Medulla oblongata (tissue), 1 donor: Measurements from ENCODE around the gene WASHC2C.
"Not testable (repeated sequence)": the region's sequence is repeated elsewhere in the genome, so short reads cannot be mapped to it uniquely, and the experiment has no call there.

ENCODE experiments used
- DNase-seq: peaks from one replicate; pipeline ENCODE4 v3.0.0-alpha.2; 2015; ENCODE audit errors: extremely low spot score

The WASHC2C gene

DNA sequence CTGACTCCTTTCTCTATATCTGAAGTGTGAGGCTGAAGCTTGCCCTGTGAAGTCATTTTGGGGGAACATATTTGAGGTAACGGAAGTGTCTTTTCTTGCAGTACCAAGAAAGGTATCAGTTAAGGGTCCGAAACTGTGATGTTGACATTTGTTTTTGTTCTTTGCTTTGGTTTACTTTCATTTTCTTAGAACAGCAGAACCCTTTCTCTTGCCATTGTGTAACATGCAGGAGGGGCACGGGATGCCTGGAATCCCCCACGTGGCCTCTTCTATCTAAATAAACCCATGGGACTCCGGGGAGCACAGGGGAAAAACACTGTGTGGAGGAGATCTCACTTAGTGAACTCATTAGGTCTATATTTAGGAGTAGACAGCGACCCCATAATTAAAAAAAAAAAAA lies 34.6 kb downstream of the WASHC2C start:
- DNase-seq = not testable (repeated sequence)

DNA sequence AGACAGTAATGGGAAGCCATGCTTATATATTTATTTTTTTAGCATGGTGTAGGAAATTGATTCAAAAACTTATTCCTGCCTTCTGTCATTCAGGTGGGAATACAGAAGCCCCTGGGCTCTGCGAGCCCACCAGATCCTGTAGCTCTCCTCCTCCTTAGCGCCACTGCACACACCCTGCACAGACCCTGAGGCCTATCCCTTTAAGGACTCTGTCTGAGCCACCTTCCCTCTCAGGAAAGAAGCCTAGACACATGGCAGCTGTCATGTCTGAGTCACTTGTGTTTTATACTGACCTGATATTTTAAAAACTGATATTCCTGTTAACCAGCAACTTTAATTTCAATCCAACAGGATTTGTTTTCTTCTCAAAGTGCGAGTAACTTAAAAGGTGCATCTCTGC lies 36.0 kb downstream of the WASHC2C start:
- DNase-seq = not testable (repeated sequence)

DNA sequence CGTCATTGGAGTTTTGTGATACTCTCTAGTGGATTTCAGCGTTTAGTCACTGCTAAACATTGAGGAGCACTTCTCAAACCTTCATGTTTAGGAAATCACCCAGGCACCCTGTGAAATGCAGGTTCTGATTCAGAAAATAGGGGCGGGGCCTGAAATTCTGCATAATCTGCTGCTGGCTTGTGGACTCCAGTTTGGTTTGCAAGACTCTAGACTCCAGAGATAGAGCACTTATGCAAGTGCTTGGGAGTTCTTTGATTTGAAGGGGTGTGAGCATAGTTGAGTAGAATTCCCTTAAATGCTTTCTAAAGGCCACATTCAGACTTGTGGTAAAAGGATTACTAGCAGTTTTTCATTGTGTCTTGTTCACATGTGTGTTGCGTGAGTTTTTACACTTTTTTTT lies 41.3 kb downstream of the WASHC2C start:
- not testable (repeated sequence) for DNase-seq

DNA sequence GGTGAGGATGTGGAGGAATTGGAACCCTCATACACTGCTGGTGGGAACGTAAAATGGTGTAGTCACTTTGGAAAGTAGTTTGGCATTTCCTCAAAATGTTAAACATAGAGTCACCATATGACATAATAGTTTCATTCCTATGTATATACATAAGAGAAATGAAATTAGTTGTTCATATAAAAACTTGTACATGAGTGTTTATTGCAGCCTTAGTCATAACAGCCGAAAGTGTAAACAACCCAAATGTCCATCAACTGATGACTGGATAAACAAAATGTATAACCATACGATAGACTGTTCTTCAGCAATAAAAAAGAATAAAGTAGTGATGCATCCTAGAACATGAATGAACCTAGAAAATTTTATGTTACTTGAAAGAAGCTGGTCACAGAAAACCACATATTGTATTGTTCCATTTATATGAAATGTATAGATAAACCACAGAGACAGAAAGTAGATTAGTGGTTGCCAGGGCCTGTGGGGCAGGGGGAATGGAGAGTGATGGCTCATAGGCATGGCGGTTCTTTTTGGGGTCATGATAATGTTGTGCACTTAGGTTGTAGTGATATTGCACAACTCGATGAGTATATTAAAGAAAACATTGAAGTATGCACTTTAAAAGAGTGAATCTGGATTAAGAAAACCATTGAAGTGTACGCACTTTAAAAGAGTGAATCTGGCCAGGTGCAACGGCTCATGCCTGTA lies 44.8 kb downstream of the WASHC2C start:
- not testable (repeated sequence) for DNase-seq

DNA sequence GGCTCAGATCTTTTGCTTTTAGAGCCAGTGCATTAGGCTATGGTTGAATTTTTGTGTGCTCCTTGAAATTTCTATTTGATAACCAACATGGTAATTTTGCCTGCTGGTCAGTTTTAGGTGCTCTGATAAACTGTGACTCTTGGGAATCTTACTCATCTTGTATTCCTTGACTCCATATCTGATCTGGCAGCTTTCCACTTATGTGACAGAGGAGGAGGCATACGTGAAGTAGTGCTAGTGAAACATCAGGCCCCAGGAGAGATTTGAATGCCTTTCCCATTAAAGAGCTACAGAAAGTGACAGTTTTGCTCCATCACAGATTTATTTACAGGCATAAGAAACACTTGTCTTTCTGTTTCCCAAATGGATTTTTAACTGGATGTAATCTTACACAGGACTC lies 59.2 kb downstream of the WASHC2C start:
- not testable (repeated sequence) for DNase-seq

DNA sequence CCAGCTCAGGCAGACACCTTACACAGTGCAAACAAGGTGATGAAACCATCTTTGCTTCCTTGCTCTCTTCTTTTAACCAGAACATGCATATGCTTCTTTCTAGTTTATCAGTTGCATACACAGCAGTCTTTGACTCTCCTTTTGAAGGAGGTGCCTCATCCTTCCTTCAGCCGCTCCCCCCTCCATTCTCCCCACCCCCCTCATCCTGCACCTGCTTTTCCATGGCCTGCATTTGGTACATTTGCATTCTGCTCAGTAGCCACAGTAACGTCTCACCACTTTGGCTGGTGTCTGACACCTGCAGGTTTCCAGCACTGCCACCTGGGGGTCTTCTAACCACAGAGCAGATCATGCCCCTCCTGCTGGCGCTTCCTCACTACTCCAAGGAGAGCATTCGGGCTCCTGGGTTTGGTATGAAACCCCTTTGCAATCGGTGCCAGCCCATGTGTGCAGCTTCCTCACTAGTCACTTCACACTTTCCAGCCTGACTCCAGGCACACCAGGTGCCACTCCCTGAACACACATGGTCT lies 60.2 kb downstream of the WASHC2C start:
- DNase-seq = not testable (repeated sequence)

DNA sequence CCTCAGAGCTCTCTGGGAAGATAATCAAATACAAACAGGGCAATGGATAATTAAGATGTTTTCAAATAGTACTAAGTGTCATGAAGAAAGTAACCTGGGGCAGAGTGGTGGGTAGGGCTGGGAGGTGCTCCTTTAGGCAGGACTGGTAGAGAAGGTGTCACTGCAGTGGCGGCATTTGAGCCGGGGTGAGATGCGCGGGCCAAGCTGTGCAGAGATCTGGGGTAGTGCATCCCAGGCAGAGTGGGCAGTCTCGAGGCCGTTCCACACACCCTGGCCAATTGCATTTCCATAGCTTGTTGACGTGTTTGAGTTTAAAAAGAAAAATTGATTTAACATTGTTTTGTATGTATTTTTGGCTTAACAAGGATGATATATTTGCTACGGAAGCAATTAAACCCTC lies 62.9 kb downstream of the WASHC2C start:
- not testable (repeated sequence) for DNase-seq

DNA sequence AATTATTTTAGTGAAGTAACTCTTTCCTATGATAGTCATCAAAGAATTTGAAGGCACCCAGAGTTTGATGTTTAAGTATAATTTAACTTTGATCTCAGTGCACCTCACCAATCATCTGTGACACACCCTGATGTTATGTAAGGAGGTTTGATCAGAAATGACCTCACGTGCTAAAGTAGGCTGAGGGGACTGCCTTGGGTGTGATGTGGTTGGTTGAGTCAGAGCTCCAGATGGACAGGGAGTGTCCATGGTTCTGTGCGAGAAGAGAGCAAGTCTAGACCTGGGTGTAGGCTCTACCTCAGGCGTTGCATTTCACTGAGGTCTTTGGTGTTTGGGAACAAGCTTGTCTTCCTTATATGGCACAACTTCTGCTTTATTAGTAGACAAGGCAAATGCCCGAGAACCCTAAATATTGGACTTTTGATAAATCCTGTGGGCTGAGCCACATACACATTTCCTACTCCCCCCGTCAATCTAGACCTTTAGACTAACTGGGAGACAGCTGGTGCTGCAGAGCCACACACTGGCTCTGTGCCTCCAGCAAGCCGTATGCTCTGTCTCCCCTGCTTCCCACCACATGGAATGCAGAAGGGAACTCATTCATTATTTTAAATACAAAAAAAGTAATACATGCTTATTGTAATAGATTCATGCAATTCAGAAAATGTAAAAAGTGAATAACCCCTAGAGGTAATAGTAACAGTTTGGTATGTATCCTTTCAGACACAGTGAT lies 63.8 kb downstream of the WASHC2C start:
- DNase-seq = not testable (repeated sequence)

DNA sequence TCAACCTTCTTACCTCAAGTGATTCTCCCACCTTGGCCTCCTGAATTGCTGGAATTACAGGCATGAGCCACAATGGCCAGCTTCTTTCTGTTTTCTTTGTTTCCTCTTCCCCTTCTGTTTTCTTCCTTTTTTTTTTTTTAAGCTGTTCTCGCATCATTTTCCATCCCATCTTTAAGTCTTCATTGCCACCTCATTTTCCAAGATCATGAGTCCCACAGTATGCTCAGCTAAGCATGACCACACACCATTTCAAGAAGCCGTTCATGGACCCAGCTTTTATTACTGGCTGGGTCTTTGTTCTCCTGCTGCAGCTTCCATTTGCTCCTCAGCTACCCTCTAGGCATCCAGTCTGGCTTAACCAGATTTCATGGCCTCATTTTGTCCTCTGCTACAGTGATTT lies 67.7 kb downstream of the WASHC2C start:
- DNase-seq = not testable (repeated sequence)

DNA sequence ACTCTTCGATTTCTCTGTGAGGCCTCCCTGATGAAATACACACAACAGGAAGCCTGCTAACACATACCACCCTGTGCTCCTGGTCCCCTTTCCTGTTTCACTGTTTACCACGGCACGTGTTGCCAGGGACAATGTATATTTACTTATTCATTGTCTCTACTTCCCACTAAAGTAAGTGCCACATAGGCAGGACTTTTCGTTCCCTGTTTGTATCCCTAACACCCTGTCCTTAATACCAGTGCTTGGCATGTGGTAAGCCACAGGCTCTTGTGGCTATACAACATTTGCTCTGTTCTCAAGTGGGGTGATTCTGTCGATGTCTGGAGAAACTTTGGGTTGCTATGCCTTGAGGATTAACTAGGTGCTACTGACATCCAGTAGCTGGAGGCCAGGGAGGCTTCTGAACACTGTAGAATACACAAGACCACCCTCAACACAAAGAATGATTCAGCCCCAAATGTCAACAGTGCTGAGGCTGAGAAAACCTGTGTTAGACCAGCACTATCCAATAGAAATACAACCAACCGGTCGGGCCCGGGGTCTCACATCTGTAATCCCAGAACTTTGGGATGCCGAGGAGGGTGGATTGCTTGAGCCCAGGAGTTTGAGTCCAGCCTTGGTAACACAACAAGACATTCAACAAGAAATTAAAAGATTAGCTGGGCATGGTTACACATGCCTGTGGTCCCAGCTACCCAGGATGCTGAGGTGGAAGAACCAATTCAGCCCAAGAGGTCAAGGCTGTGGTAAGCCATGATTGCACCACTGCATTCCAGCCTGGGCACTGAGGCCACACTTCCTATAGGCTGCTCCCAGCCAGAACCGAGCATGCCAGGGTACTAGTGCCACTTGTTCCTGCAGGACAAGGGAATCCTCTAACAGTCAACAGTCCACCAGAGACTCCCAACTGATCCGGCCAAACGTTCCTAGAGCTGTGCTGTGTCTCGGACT lies 76.3 kb downstream of the WASHC2C start:
- not testable (repeated sequence) for DNase-seq

DNA sequence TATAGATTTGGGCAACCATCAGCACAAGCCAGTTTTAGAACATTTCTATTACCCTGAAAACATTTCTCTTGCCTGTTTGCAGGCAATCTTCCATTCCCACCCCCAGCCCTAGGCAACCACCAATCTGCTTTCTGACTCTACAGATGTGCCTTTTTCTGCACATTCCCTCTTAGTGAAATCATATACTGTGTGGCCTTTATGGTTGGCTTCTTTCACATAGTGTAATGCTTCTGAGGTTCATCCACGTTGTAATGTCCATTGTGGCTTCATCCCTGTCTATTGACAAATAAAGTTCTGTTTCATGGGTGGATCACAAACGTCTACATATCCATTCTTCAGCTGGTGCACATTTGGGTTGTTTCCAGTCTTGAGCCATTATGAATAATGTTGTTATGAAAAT lies 77.9 kb downstream of the WASHC2C start:
- not testable (repeated sequence) for DNase-seq

DNA sequence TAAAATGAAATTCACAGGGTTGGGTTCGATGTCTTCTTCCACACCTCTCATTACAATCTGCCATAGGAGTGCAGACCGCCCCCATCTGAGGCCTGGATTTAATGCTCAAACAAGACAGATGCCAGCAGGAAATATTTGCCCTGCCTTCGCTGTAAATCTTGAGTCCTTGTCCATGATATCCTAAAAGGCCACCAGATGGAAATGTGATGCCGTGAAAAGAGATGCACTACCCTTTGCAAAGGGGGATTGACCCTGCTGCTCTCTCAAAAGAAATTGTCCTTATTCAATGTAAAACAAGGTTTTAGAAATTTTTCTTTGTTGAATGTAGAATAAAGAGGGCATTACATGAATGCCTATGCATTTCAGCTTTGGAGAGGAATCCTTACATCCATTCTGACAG lies 82.8 kb downstream of the WASHC2C start:
- no peak for DNase-seq

DNA sequence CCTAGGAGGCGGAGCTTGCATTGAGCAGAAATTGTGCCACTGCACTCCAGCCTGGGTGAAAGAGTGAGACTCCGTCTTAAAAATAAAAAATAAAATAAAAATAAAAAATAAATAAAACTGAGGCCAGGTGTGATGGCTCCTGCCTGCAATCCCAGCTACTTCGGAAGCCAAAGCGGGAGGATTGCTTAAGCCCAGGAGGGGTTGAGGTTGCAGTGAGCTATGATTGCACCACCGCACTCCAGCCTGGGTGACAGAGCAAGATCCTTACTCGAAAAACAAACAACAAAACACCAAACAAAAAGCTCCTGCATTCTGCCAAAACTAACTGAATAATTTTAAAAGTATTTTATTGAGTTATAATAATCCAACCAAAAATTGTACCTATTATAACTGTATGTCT lies 84.0 kb downstream of the WASHC2C start:
- DNase-seq = no peak

DNA sequence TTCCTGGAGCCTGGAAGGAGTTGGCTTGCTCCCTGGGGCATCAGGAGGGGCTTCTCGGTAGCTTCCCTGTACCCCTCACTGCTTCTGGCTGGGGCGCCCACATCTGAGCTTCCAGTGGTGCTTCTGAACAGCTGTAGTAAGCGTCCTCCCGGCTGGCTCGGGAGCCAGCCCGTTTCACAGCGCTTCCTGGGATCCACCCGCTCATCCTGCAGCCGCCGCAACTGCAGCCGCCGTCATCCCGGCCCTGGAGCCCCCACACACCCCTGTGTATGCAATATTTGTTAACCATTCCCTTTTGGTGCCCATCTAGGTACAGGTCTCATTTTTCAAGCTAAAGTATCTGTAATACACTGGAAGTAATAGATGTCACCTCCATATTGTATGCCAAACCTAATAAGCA lies 85.9 kb downstream of the WASHC2C start:
- not testable (repeated sequence) for DNase-seq

DNA sequence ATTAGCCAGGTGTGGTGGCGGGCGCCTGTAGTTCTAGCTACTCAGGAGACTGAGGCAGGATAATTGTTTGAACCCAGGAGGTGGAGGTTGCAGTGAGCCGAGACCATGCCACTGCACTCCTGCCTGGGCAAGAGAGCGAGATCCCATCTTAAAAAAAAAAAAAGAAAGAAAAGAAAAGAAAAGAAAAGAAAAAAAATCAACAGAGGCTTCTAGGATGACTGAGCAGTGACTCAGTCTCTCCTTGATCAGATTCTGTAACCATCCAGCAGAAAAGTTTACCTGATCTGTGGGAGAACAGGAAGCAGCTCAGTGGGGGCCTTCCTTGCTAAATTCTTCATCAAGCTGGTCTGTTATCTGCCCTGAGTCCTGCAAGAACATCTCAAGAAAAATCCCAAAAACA lies 87.1 kb downstream of the WASHC2C start:
- not testable (repeated sequence) for DNase-seq

DNA sequence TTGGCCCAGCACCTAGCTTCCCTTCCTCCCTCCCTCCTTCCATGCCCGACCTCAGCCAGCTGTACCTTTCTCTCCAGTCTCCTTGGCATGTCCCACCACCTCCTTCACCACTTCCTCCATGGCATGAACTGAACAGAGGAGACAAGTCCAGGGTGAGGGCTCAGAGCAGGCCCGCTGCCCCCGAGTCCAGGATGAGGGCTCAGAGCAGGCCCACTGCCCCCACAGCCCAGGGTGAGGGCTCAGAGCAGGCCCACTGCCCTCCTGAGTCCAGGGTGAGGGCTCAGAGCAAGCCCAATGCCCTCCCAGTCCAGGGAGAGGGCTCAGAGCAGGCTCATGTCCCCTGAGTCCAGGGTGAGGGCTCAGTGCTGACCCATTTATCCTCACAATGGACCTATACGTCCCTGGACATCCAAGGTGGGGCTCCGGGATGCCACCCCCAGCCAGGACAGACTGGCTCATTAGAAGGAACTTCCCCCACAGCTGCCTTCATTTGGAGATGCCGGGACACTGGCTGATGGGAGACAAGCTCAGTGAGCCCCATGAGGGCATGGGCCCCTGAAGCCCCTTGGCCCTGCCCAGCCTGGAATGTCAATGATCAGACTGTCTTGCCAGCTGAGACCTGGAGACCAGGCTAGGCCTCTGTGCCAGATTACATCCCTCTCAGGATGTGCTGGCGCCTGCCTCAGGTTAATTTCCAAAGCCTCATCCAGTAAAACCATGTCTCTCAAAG lies 90.2 kb downstream of the WASHC2C start:
- DNase-seq = no peak

DNA sequence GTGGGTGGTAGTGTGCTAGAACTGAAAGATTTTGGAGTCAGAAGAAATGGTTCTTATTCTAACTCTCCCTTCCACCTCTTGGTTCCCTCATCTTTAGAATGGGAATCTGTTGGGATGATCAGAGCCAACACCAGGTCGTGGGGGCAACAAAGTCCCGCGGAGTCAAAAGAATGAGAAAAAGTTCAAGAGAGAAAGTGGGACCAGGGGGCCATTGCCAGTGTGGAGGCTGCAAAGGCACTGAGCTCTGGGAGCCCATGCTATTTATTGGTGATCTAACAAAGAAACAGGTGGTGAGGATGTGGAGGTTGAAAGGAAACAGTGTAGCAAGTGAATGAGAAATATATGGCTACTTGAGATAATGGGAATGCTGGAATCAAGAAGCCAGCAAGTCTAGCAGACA lies 90.8 kb downstream of the WASHC2C start:
- no peak for DNase-seq

DNA sequence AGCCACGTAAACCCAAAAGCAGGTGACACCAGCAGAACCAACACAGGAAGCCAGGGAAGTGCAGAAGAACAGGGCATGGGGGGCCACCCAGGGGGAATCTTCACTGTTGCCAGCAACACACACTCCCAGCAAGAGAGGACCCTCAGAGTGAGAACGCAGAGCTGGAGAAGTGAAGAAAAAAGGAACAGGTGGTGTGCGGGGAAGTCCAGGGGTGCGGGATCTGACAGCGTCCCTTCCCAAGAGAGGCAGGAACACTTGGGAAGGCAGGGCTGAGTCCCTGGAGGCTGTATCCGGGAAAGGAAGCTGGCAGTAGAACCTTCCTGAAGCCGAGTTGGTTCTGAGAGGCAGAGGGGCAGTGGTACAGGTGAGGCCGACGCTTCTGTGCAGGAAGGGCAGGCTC lies 92.5 kb downstream of the WASHC2C start:
- no peak for DNase-seq

DNA sequence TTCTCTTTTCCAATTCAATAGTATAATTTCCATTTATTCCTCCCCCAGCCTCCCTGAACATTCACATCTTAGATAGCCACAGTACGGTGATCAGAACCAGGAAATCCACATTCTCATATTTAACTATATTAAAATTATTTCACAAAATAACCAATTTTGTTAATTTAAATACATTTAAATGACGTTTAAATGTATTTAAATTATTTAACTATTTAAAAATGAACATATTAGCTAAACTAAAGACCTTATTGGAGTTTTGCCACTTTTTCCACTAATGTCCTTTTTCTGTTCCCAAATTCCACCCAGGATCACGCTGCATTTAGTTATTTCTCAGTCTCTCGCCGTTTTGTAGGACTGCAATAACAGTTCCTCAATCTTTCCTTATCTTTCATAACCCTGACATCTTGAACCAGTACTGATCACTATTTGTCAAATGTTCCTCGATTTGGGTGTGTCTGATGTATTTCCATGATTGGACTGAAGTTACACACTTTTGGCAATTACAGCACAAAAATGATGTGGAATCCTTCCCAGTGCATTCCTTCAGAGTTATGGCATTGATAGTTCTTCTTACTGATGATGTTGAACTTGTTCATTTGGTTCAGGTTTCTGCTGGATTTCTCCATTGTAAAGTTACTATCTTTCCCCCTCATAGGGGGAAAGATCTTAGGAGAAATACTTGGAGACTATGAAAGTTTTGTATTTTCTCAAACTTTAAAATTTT lies 93.2 kb downstream of the WASHC2C start:
- not testable (repeated sequence) for DNase-seq

DNA sequence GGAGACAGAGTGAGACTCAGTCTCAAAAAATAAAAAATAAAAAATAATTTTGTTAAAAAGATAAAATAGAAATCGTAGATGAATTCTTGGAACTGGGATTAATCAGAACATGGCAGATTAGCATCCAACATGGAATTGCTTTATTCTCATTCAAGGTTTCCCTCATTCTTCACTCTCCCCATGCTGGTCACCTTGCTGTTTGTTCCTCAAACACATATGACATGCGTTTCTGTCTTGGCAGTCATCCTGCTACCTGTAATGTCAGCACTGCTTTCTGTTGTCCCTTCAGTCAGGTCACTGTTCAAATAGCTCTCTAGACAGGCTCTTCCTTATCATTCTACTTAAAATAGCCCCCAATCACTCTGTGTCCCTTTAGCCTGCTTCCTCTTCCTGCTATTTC lies 95.9 kb downstream of the WASHC2C start:
- not testable (repeated sequence) for DNase-seq
